CD14-positive monocyte (primary cell): ENCODE measurements around the gene RAPGEFL1. TPM values are rescaled to one million over a fixed set of nuclear protein-coding genes. Genes with fewer than 3 reads are reported as not detected.

Source experiments
- DNase-seq, 3 donors: peaks; one replicate each; pipeline ENCODE4 v3.0.0-alpha.2; 2011 to 2022
- H2AFZ ChIP-seq: 2 replicates; pipeline ENCODE4 v1.6.0; 2012; ENCODE audit warnings: mild to moderate bottlenecking, low read depth, low read length, inconsistent platforms; ENCODE audit not compliant: insufficient read depth, poor library complexity, severe bottlenecking
- H3K27ac ChIP-seq, 2 donors: 1 replicate in 1 of 2; 2 replicates in 1 of 2; pipeline ENCODE4 v1.5.1; 2012 to 2013; ENCODE audit warnings: low read length in 2 of 2, control low read depth in 1 of 2, inconsistent platforms in 1 of 2, low read depth in 1 of 2, mild to moderate bottlenecking in 1 of 2
- H3K27me3 ChIP-seq, 2 donors: one replicate each; pipeline versions ENCODE4 v1.6.0 to v1.6.1; 2011 to 2013; ENCODE audit warnings: low read length in 2 of 2; ENCODE audit not compliant: control insufficient read depth in 2 of 2, insufficient read depth in 2 of 2
- H3K36me3 ChIP-seq, 2 donors: replicated peaks in 1 of 2; 1 replicate in 1 of 2; 2 replicates in 1 of 2; pipeline versions ENCODE4 v1.5.1 to v1.6.1; 2012 to 2013; ENCODE audit warnings: low read length in 2 of 2, control low read depth in 1 of 2, inconsistent platforms in 1 of 2, mild to moderate bottlenecking in 1 of 2; ENCODE audit not compliant: insufficient read depth in 2 of 2, control insufficient read depth in 1 of 2
- H3K4me1 ChIP-seq, 2 donors: 1 replicate in 1 of 2; 2 replicates in 1 of 2; pipeline versions ENCODE4 v1.5.1 to v1.6.1; 2012 to 2013; ENCODE audit warnings: low read length in 2 of 2, control low read depth in 1 of 2, inconsistent platforms in 1 of 2, mild to moderate bottlenecking in 1 of 2, moderate library complexity in 1 of 2; ENCODE audit not compliant: insufficient read depth in 2 of 2, control insufficient read depth in 1 of 2
- H3K4me2 ChIP-seq: replicated peaks from 2 replicates; pipeline ENCODE3; 2012; ENCODE audit warnings: low read length, moderate library complexity, mild to moderate bottlenecking; ENCODE audit not compliant: poor library complexity, severe bottlenecking; ENCODE audit errors: extremely low read depth
- H3K4me3 ChIP-seq, 3 experiments: fragments of 200-600 bp in 1 of 3; sonication (generic) in 1 of 3; replicated peaks in 1 of 3; 1 replicate in 2 of 3; 2 replicates in 1 of 3; pipeline ENCODE4 v1.5.1; 2011 to 2013; ENCODE audit warnings: low read length in 3 of 3, mild to moderate bottlenecking in 3 of 3, control low read depth in 2 of 3, low read depth in 2 of 3, inconsistent platforms in 1 of 3, moderate library complexity in 1 of 3
- H3K79me2 ChIP-seq: 2 replicates; pipeline ENCODE4 v1.6.0; 2012; ENCODE audit warnings: mild to moderate bottlenecking, control low read depth, inconsistent platforms, low read length, moderate library complexity; ENCODE audit not compliant: insufficient read depth
- H3K9ac ChIP-seq: 2 replicates; pipeline ENCODE4 v1.6.0; 2017; ENCODE audit warnings: low read length, mild to moderate bottlenecking; ENCODE audit not compliant: insufficient read depth, poor library complexity, severe bottlenecking
- H3K9me3 ChIP-seq, 2 donors: replicated peaks in 1 of 2; 1 replicate in 1 of 2; 2 replicates in 1 of 2; pipeline versions ENCODE4 v1.5.1 to v1.6.1; 2012 to 2013; ENCODE audit warnings: low read length in 2 of 2, control low read depth in 1 of 2; ENCODE audit not compliant: control insufficient read depth in 1 of 2, insufficient read depth in 1 of 2
- H4K20me1 ChIP-seq: 2 replicates; pipeline ENCODE4 v1.6.0; 2012; ENCODE audit warnings: mild to moderate bottlenecking, low read length, control low read depth, moderate library complexity; ENCODE audit not compliant: insufficient read depth
- H3K27ac Mint-ChIP-seq, 7 donors: one replicate each; pipeline ENCODE4 v1.8.0; 2020; ENCODE audit warnings: mild to moderate bottlenecking in 7 of 7, mixed read lengths in 7 of 7, moderate library complexity in 6 of 7, inconsistent platforms in 2 of 7
- H3K27me3 Mint-ChIP-seq, 3 donors: one replicate each; pipeline ENCODE4 v1.8.0; 2021 to 2022; ENCODE audit warnings: low read depth in 3 of 3, mild to moderate bottlenecking in 3 of 3, mixed read lengths in 3 of 3, moderate library complexity in 3 of 3, inconsistent platforms in 1 of 3
- H3K36me3 Mint-ChIP-seq, 2 donors: one replicate each; pipeline ENCODE4 v1.8.0; 2020; ENCODE audit warnings: mixed read lengths in 2 of 2, inconsistent platforms in 1 of 2, mild to moderate bottlenecking in 1 of 2
- H3K4me1 Mint-ChIP-seq: one replicate; pipeline ENCODE4 v1.8.0; 2020; ENCODE audit warnings: mild to moderate bottlenecking, mixed read lengths
- H3K4me3 Mint-ChIP-seq, 2 donors: one replicate each; pipeline ENCODE4 v1.8.0; 2020; ENCODE audit warnings: mild to moderate bottlenecking in 2 of 2, mixed read lengths in 2 of 2, moderate library complexity in 1 of 2
- H3K9me3 Mint-ChIP-seq, 7 donors: one replicate each; pipeline ENCODE4 v1.8.0; 2020 to 2022; ENCODE audit warnings: mixed read lengths in 7 of 7, mild to moderate bottlenecking in 6 of 7, moderate library complexity in 6 of 7, inconsistent platforms in 2 of 7
- CTCF ChIP-seq: fragments of 200-600 bp; IDR thresholded peaks from one replicate; pipeline ENCODE4 v1.8.0; 2022; ENCODE audit warnings: antibody characterized with exemption, mild to moderate bottlenecking
- WGBS: methylation state at CpG from one replicate; pipeline ENCODE4 v1.1.5; 2013; ENCODE audit warnings: missing lambda C conversion rate; ENCODE audit not compliant: insufficient coverage; 5-methylcytosine and 5-hydroxymethylcytosine counted together
- intact Hi-C, 2 donors: fragments of 100-400 bp; cut with micrococcal nuclease; formaldehyde crosslinking; loops; one replicate each; pipeline versions ENCODE4 v1.15.0 to v1.15.1; 2023
- polyA plus RNA-seq, 3 donors: library from polyadenylated mRNA; depleted of rRNA in 1 of 3; unstranded in 2 of 3; stranded (reverse) in 1 of 3; fragments of 300-500 nt in 2 of 3; fragments of >200 nt in 1 of 3; fragmentation: Illumina TruSeq in 2 of 3; gene quantifications; 1 replicate in 2 of 3; 2 replicates in 1 of 3; pipeline ENCODE4 v1.2.3, GENCODE V29; 2012 to 2021

RAPGEFL1 gene
- polyA plus RNA-seq, 3 donors = 0.09 to 6.1 (median 0.10) TPM

- TF ChIP-seq CTCF = no peak
- Mint-ChIP-seq H3K4me3 (peak overlapping the region; percentile 95 to 98), H3K4me1 (peaks cover 32% of the 10 kb centered on the region), H3K36me3 (peaks cover 2 to 4% of the 10 kb centered on the region in 2 donors), H3K9me3 (peaks cover 0 to 2% (median 0%) of the 10 kb centered on the region in 7 donors), H3K27ac (peak overlapping the region; percentile 97 to 100 (median 99)), H3K27me3 (no peaks in the 10 kb centered on the region)
- no peaks in the 10 kb centered on the region for H3K27me3 ChIP-seq
- H4K20me1 ChIP-seq = no peaks in the 10 kb centered on the region
- H2AFZ ChIP-seq = peak overlapping the region; percentile 94
- peaks cover 15 to 24% of the 10 kb centered on the region in 2 donors for H3K4me1 ChIP-seq
- H3K36me3 ChIP-seq = no peaks in the 10 kb centered on the region
- DNase-seq = no peak
- H3K79me2 ChIP-seq = peaks cover 30% of the 10 kb centered on the region
- H3K9me3 ChIP-seq = no peaks in the 10 kb centered on the region
- peak overlapping the region; percentile 85 for H3K9ac ChIP-seq
- peak overlapping the region; percentile 97 for H3K4me2 ChIP-seq
- peak overlapping the region; percentile 41 to 99 for H3K27ac ChIP-seq
- intact Hi-C loops = loop anchor here (5.0 kb wide), 1 partner anchor 69 kb away; the partner anchor contains the start of gene CDC6 (in 2 of the 2)
- WGBS = 97% methylated on average over 4 of the region's 7 CpGs
- peak overlapping the region; percentile 62 to 97 (median 94) for H3K4me3 ChIP-seq
Measured at GRCh38 chr17:40218006-40218739, 40.9 kb downstream of the RAPGEFL1 start.

- DNase-seq = peak; percentile 92 to 97 (median 96)
- intact Hi-C loops = loop anchor here (5.0 kb wide), 1 partner anchor 68 kb away; the partner anchor contains the start of gene CDC6 (in 2 of the 2)
- H4K20me1 ChIP-seq = peaks cover 3% of the 10 kb centered on the region
- H3K9ac ChIP-seq = peak within 1 kb of the TSS; percentile 85
- peaks cover 15 to 24% of the 10 kb centered on the region in 2 donors for H3K4me1 ChIP-seq
- Mint-ChIP-seq H3K27me3 (no peaks in the 10 kb centered on the region), H3K27ac (peak within 1 kb of the TSS; percentile 97 to 100 (median 99)), H3K4me1 (peaks cover 32% of the 10 kb centered on the region), H3K36me3 (peaks cover 3 to 8% of the 10 kb centered on the region in 2 donors), H3K4me3 (peak within 1 kb of the TSS; percentile 95 to 98), H3K9me3 (peaks cover 0 to 2% (median 0%) of the 10 kb centered on the region in 7 donors)
- peak within 1 kb of the TSS; percentile 41 to 99 for H3K27ac ChIP-seq
- WGBS = 2% methylated on average over 45 of the region's 59 CpGs
- peaks cover 38% of the 10 kb centered on the region for H3K79me2 ChIP-seq
- peak within 1 kb of the TSS; percentile 94 for H2AFZ ChIP-seq
- no peaks in the 10 kb centered on the region for H3K27me3 ChIP-seq
- H3K9me3 ChIP-seq = no peaks in the 10 kb centered on the region
- TF ChIP-seq CTCF = peak; percentile 62
- peak within 1 kb of the TSS; percentile 62 to 97 (median 94) for H3K4me3 ChIP-seq
- H3K36me3 ChIP-seq = no peaks in the 10 kb centered on the region
- peak within 1 kb of the TSS; percentile 97 for H3K4me2 ChIP-seq
Measured at GRCh38 chr17:40218740-40219593, 41.7 kb downstream of the RAPGEFL1 start, which contains the start of gene WIPF2. WIPF2 (plus strand) TSS chr17:40219304; CDS start chr17:40256460, 37,156 bp downstream.
